Aorta (tissue), 5 donors: Measurements from ENCODE around the gene KLC3. TPM values are rescaled to one million over a fixed set of nuclear protein-coding genes. Genes with fewer than 3 reads are reported as not detected.
"Not testable (repeated sequence)": the region's sequence is repeated elsewhere in the genome, so short reads cannot be mapped to it uniquely, and the experiment has no call there.

Experiments
- ATAC-seq: fragments of 200-7000 bp; cut with Tn5 transposase; one replicate; pipeline ENCODE4 v1.9.1; 2022; ENCODE audit warnings: moderate library complexity; ENCODE audit not compliant: low FRiP score
- DNase-seq, 2 donors: peaks; one replicate each; pipeline ENCODE4 v3.0.0-alpha.2; 2020
- H3K27ac ChIP-seq, 2 donors: one replicate each; pipeline ENCODE4 v1.5.1; 2013; ENCODE audit warnings: low read length in 2 of 2, mild to moderate bottlenecking in 2 of 2, moderate library complexity in 2 of 2, control low read depth in 1 of 2, inconsistent platforms in 1 of 2, low read depth in 1 of 2
- H3K27me3 ChIP-seq, 2 donors: one replicate each; pipeline ENCODE4 v1.6.1; 2013; ENCODE audit warnings: control low read depth in 1 of 2, low read length in 1 of 2, mild to moderate bottlenecking in 1 of 2, moderate library complexity in 1 of 2; ENCODE audit not compliant: insufficient read depth in 2 of 2, control insufficient read depth in 1 of 2
- H3K36me3 ChIP-seq, 2 donors: one replicate each; pipeline ENCODE4 v1.6.1; 2013; ENCODE audit warnings: control low read depth in 1 of 2, low read length in 1 of 2, mild to moderate bottlenecking in 1 of 2; ENCODE audit not compliant: insufficient read depth in 2 of 2, control insufficient read depth in 1 of 2
- H3K4me1 ChIP-seq, 2 donors: one replicate each; pipeline ENCODE4 v1.6.1; 2013; ENCODE audit warnings: low read length in 2 of 2, control low read depth in 1 of 2, mild to moderate bottlenecking in 1 of 2, moderate library complexity in 1 of 2; ENCODE audit not compliant: insufficient read depth in 2 of 2, control insufficient read depth in 1 of 2
- H3K4me3 ChIP-seq, 2 donors: one replicate each; pipeline ENCODE4 v1.5.1; 2013; ENCODE audit warnings: low read length in 2 of 2, control low read depth in 1 of 2, mild to moderate bottlenecking in 1 of 2
- H3K9me3 ChIP-seq: one replicate; pipeline ENCODE4 v1.6.1; 2013; ENCODE audit warnings: mild to moderate bottlenecking, low read length; ENCODE audit not compliant: control insufficient read depth
- WGBS, 2 donors: extraction: QIAGEN DNeasy Blood & Tissue Kit; methylation state at CpG; one replicate each; pipeline ENCODE4 v1.1.7; 2013; 5-methylcytosine and 5-hydroxymethylcytosine counted together
- intact Hi-C, 2 donors: fragments of 100-400 bp; cut with DNase I; formaldehyde crosslinking; loops; one replicate each; pipeline versions ENCODE4 v1.14.2 to v1.15.0; 2022
- polyA plus RNA-seq, 2 donors: library from polyadenylated mRNA; stranded (reverse); fragments of 200-250 nt; gene quantifications; one replicate each; pipeline ENCODE4 v1.2.3, GENCODE V29; 2013
- total RNA-seq, 2 donors: library from RNA; stranded (reverse); fragmentation: NEBNext Ultra II Directional; extraction: Animal tissue kit (Norgen Biotek cat#: 25700); gene quantifications; one replicate each; pipeline ENCODE4 v1.2.1, GENCODE V29; 2021
- donor health status: healthy with polysubstance abuse.
- donor health status: Bipolar disorder and iron deficiency.
- donor health status: DM: no; HTN: no; CAD: no.
- donor health status: DM: no; HTN: no; CAD: no.
- donor health status: DM: yes; HTN: yes; CAD: no.

KLC3 gene
- total and polyA plus RNA-seq, 4 donors: not detected

GRCh38 chr19:45323671-45324081 is 16.9 kb upstream of the KLC3 start:
- intact Hi-C loops: no loop called here
- Histone ChIP-seq H3K27ac (no peak overlapping the region), H3K4me3 (no peak overlapping the region), H3K36me3 (no peaks in the 10 kb centered on the region), H3K4me1 (no peaks in the 10 kb centered on the region), H3K9me3 (no peaks in the 10 kb centered on the region), H3K27me3 (no peaks in the 10 kb centered on the region)
- DNase-seq (no peak), ATAC-seq (no peak)
- WGBS, 2 donors: 1% methylated on average over 29 to 30 of the region's 30 CpGs

- Histone ChIP-seq H3K4me1 (no peaks in the 10 kb centered on the region), H3K27ac (no peak overlapping the region), H3K4me3 (no peak overlapping the region), H3K27me3 (no peaks in the 10 kb centered on the region), H3K36me3 (no peaks in the 10 kb centered on the region), H3K9me3 (no peaks in the 10 kb centered on the region)
- 71 to 73% methylated on average over 11 of the region's 11 CpGs for WGBS, 2 donors
- intact Hi-C loops: no loop called here
- ATAC-seq (no peak), DNase-seq (no peak)
Observed at GRCh38 chr19:45324349-45324907, 16.1 kb upstream of the KLC3 start.

- Histone ChIP-seq H3K27me3 (no peaks in the 10 kb centered on the region), H3K4me3 (no peak overlapping the region), H3K9me3 (no peaks in the 10 kb centered on the region), H3K4me1 (no peaks in the 10 kb centered on the region), H3K36me3 (no peaks in the 10 kb centered on the region), H3K27ac (no peak overlapping the region)
- no peak for DNase-seq
- WGBS, 2 donors: 76 to 78% methylated on average over 13 of the region's 13 CpGs
- intact Hi-C loops: no loop called here
- ATAC-seq: no peak
Observed at GRCh38 chr19:45327404-45328143, 13.0 kb upstream of the KLC3 start.

GRCh38 chr19:45331411-45331810 is 9.1 kb upstream of the KLC3 start:
- DNase-seq: no peak
- H3K4me1 ChIP-seq: no peaks in the 10 kb centered on the region
- intact Hi-C loops: loop anchor here in 1 of 2 donors (10.0 kb wide), 1 partner anchor 427 kb away; the partner anchor contains the start of gene APOE

GRCh38 chr19:45333609-45334303 is 6.8 kb upstream of the KLC3 start:
- ATAC-seq (no peak), DNase-seq (no peak)
- 81 to 85% methylated on average over 10 of the region's 10 CpGs for WGBS, 2 donors
- no peak overlapping the region for H3K27ac ChIP-seq
- no peaks in the 10 kb centered on the region for H3K36me3 ChIP-seq
- H3K4me1 ChIP-seq: no peaks in the 10 kb centered on the region
- intact Hi-C loops: loop anchor here in 1 of 2 donors (10.0 kb wide), 1 partner anchor 429 kb away; the partner anchor contains the start of gene APOE
- H3K27me3 ChIP-seq: no peaks in the 10 kb centered on the region
- no peaks in the 10 kb centered on the region for H3K9me3 ChIP-seq
- H3K4me3 ChIP-seq: no peak overlapping the region

More at GRCh38 chr19:45331411-45331810, 9.1 kb upstream of the KLC3 start:
- Histone ChIP-seq H3K36me3 (no peaks in the 10 kb centered on the region), H3K9me3 (no peaks in the 10 kb centered on the region), H3K27me3 (no peaks in the 10 kb centered on the region), H3K27ac (no peak overlapping the region), H3K4me3 (no peak overlapping the region)
- 84 to 86% methylated on average over 7 of the region's 7 CpGs for WGBS, 2 donors
- no peak for ATAC-seq

GRCh38 chr19:45334881-45335280 is 5.7 kb upstream of the KLC3 start:
- H3K27ac ChIP-seq, DNase-seq, H3K4me3 ChIP-seq, H3K36me3 ChIP-seq, H3K4me1 ChIP-seq, H3K9me3 ChIP-seq, H3K27me3 ChIP-seq, ATAC-seq: not testable (repeated sequence)
- intact Hi-C loops: loop anchor here (5.0 to 10.0 kb wide), 2 partner anchors 83 to 430 kb away; partner anchors contain the start of genes APOE (in 1 of the 2) and MARK4 (in 1 of the 2)
- WGBS, 2 donors: 92 to 93% methylated on average over 4 of the region's 4 CpGs

- Histone ChIP-seq H3K4me3 (no peak overlapping the region), H3K36me3 (no peaks in the 10 kb centered on the region), H3K9me3 (no peaks in the 10 kb centered on the region), H3K27me3 (no peaks in the 10 kb centered on the region), H3K4me1 (no peaks in the 10 kb centered on the region), H3K27ac (no peak overlapping the region)
- ATAC-seq (no peak), DNase-seq (no peak)
- intact Hi-C loops: loop anchor here (5.0 to 10.0 kb wide), 2 partner anchors 84 to 432 kb away; partner anchors contain the start of genes APOE (in 1 of the 2) and MARK4 (in 1 of the 2)
- 64 to 69% methylated on average over 11 of the region's 11 CpGs for WGBS, 2 donors
Observed at GRCh38 chr19:45336696-45337251, 3.8 kb upstream of the KLC3 start.

- Histone ChIP-seq H3K27ac (no peak overlapping the region), H3K4me1 (no peaks in the 10 kb centered on the region), H3K27me3 (no peaks in the 10 kb centered on the region), H3K36me3 (no peaks in the 10 kb centered on the region), H3K4me3 (no peak overlapping the region), H3K9me3 (no peaks in the 10 kb centered on the region)
- DNase-seq (no peak), ATAC-seq (no peak)
- 86 to 91% methylated on average over 5 to 6 of the region's 6 CpGs for WGBS, 2 donors
- intact Hi-C loops: loop anchor here (5.0 to 10.0 kb wide), 2 partner anchors 87 to 435 kb away; partner anchors contain the start of genes APOE (in 1 of the 2) and MARK4 (in 1 of the 2)
Observed at GRCh38 chr19:45339629-45340028, 921 bp upstream of the KLC3 start.
